ENCODE results near the gene DCTN3. TPM values are rescaled to one million over a fixed set of nuclear protein-coding genes. Genes with fewer than 3 reads are reported as not detected.
A peak's percentile ranks its signal among the peaks of the same experiment; 100 is the strongest.

Gene DCTN3
- total and polyA plus RNA-seq, 2 of the 4 experiments (the other 2 are of a cell fraction): 122 to 183 TPM

DNA sequence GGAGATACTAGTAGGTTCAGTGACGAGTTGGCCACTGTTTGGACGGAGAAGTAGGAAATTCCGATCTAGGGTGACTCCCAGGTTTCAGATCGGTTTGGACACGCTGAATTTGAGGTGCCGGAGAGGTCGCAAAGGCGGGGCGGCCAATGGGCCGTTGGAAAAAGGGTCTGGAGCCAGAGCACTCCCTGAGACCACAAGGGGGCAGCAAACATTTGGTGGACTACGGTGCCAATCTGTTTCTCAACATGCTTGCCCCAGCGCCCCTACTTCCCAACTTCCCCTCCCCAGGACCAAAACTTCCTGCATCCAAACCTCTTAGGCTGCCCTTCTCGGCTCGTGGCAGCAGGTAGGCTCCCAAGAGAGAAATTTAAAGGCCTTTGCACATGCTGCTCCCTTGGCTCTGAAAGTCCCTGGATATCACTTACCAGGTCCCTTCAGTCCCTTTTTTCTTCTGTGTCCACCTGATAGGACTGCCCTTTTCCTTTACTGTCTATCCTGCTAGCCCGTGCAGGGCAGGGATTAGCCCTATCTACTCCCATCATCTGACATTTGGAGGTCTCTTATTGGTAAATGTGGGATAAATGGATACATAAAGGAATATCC, 7.4 kb downstream of the DCTN3 start:
- no TSS peak for BruUV-seq (replicated peaks)
- intact Hi-C loops (cut with micrococcal nuclease): loop anchor here (1.0 kb wide), 2 partner anchors 21 to 89 kb away; no protein-coding TSS in a partner anchor
- TF ChIP-seq, protein P1, sequence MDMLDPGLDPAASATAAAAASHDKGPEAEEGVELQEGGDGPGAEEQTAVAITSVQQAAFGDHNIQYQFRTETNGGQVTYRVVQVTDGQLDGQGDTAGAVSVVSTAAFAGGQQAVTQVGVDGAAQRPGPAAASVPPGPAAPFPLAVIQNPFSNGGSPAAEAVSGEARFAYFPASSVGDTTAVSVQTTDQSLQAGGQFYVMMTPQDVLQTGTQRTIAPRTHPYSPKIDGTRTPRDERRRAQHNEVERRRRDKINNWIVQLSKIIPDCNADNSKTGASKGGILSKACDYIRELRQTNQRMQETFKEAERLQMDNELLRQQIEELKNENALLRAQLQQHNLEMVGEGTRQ (IDR thresholded peaks at IDR 0.05; ENCODE audit: low read depth, low read length): no peak
- TF ChIP-seq RAD21 (IDR thresholded peaks at IDR 0.05; ENCODE audit: low read length) (peak; percentile 56), MAFK (IDR thresholded peaks at IDR 0.05; ENCODE audit: low read depth, low read length) (no peak), CEBPB (IDR thresholded peaks at IDR 0.05; ENCODE audit: low read depth, low read length) (peak; percentile 66), POLR2A (IDR thresholded peaks at IDR 0.05; ENCODE audit: low read depth, low read length) (no peak), BHLHE40 (IDR thresholded peaks at IDR 0.05; ENCODE audit: low read depth, low read length) (no peak), RCOR1 (IDR thresholded peaks at IDR 0.05; ENCODE audit: insufficient replicate concordance, low read length) (no peak), NFE2L2 (IDR thresholded peaks at IDR 0.05; ENCODE audit: low read depth, low read length) (no peak), FOS (IDR thresholded peaks at IDR 0.05; ENCODE audit: low read depth, low read length) (no peak), SMC3 (IDR thresholded peaks at IDR 0.05; ENCODE audit: low read depth, low read length) (peak; percentile 74), MXI1 (IDR thresholded peaks at IDR 0.05; ENCODE audit: borderline replicate concordance, low read depth, low read length) (no peak), RFX5 (IDR thresholded peaks at IDR 0.05; ENCODE audit: low read depth, low read length) (no peak), CHD1 (IDR thresholded peaks at IDR 0.05; ENCODE audit: low read depth, low read length) (no peak)
- TF ChIP-seq, protein P2, sequence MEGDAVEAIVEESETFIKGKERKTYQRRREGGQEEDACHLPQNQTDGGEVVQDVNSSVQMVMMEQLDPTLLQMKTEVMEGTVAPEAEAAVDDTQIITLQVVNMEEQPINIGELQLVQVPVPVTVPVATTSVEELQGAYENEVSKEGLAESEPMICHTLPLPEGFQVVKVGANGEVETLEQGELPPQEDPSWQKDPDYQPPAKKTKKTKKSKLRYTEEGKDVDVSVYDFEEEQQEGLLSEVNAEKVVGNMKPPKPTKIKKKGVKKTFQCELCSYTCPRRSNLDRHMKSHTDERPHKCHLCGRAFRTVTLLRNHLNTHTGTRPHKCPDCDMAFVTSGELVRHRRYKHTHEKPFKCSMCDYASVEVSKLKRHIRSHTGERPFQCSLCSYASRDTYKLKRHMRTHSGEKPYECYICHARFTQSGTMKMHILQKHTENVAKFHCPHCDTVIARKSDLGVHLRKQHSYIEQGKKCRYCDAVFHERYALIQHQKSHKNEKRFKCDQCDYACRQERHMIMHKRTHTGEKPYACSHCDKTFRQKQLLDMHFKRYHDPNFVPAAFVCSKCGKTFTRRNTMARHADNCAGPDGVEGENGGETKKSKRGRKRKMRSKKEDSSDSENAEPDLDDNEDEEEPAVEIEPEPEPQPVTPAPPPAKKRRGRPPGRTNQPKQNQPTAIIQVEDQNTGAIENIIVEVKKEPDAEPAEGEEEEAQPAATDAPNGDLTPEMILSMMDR (conservative IDR thresholded peaks at IDR 0.05; ENCODE audit: low read depth, low read length): peak; percentile 86
- TF ChIP-seq, protein P3, sequence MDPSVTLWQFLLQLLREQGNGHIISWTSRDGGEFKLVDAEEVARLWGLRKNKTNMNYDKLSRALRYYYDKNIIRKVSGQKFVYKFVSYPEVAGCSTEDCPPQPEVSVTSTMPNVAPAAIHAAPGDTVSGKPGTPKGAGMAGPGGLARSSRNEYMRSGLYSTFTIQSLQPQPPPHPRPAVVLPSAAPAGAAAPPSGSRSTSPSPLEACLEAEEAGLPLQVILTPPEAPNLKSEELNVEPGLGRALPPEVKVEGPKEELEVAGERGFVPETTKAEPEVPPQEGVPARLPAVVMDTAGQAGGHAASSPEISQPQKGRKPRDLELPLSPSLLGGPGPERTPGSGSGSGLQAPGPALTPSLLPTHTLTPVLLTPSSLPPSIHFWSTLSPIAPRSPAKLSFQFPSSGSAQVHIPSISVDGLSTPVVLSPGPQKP (IDR thresholded peaks at IDR 0.05; ENCODE audit: borderline replicate concordance, low read depth, low read length): no peak

More for the DNA sequence above, 7.4 kb downstream of the DCTN3 start:
- Histone ChIP-seq H4K91ac (ENCODE audit: insufficient read depth, low read depth, low read length) (no peak overlapping the region), H3K9me1 (ENCODE audit: insufficient read depth, low read length) (peaks cover 12% of the 10 kb centered on the region), H4K5ac (ENCODE audit: low read depth, low read length) (no peak overlapping the region), H2AFZ (replicated peaks; ENCODE audit: low read length, poor library complexity) (peak overlapping the region; percentile 87), H3K79me1 (ENCODE audit: low read depth in 1 of 2, low read length in 2 of 2) (peaks cover 8 to 18% of the 10 kb centered on the region in 2 experiments), H3K27ac (ENCODE audit: insufficient read depth, low read length) (no peak overlapping the region), H3K18ac (ENCODE audit: low read depth, low read length) (no peak overlapping the region), H2BK15ac (ENCODE audit: low read depth, low read length) (no peak overlapping the region), H4K20me1 (ENCODE audit: insufficient read depth, low read length) (no peaks in the 10 kb centered on the region), H2BK120ac (ENCODE audit: low read depth, low read length) (no peak overlapping the region), H3K4ac (ENCODE audit: low read depth, low read length) (no peak overlapping the region), H4K8ac (ENCODE audit: low read depth in 2 of 2, low read length in 2 of 2) (peak overlapping the region in 1 of 2 experiments; percentile 78; a peak in 2 of 4 replicates), H3K36me3 (ENCODE audit: control insufficient read depth, insufficient read depth, low read length) (peaks cover 21% of the 10 kb centered on the region), H3K27me3 (ENCODE audit: control insufficient read depth, insufficient read depth, low read length) (no peaks in the 10 kb centered on the region), H3K4me1 (ENCODE audit: control insufficient read depth, insufficient read depth, low read length) (peaks cover 6% of the 10 kb centered on the region; the same call in 1 of the 2 replicates), H3K4me2 (ENCODE audit: low read depth, low read length) (peak overlapping the region; percentile 89), H2BK20ac (ENCODE audit: low read depth, low read length) (no peak overlapping the region), H3K4me3 (ENCODE audit: insufficient read depth, low read depth, low read length) (peak overlapping the region; percentile 69), H3K9me3 (ENCODE audit: control insufficient read depth, insufficient read depth, low read length) (no peaks in the 10 kb centered on the region), H3K56ac (ENCODE audit: extremely low read depth, insufficient read depth, low read length) (no peak overlapping the region), H3K14ac (replicated peaks; ENCODE audit: low read depth, low read length) (no peak overlapping the region), H2AK9ac (replicated peaks; ENCODE audit: low read depth, low read length, poor library complexity) (peak overlapping the region; percentile 71), H2BK5ac (ENCODE audit: low read depth, low read length, poor library complexity, severe bottlenecking) (no peak overlapping the region), H3K9ac (ENCODE audit: low read depth, low read length) (peak overlapping the region; percentile 65; the same call in 1 of the 2 replicates), H2AK5ac (ENCODE audit: low read depth, low read length) (no peak overlapping the region), H3K23ac (ENCODE audit: low read depth, low read length) (no peak overlapping the region)
- ChIA-PET CTCF (interaction anchor here (0.9 to 1.1 kb wide), 3 partner anchors 16 to 209 kb away, joined by 3 read pairs; no protein-coding TSS in a partner anchor), POLR2A (ENCODE audit: unreplicated experiment) (no interaction called here)
- WGBS, 2 experiments (ENCODE audit: extremely low coverage in 2 of 2, insufficient read length in 1 of 2): 2% methylated on average over 10 of the region's 15 CpGs; no CpG with 5 or more reads in 1 of the 2 experiments
- peak; percentile 67 for DNase-seq
- in situ Hi-C loops (cut with MboI; ENCODE audit: low sequenced_read_pairs) (no loop called here), dilution Hi-C loops (cut with HindIII; ENCODE audit: low sequenced_read_pairs, unreplicated experiment) (no loop called here)
- peak; percentile 48 for ATAC-seq (ENCODE audit: low read depth)

Data from IMR-90 (cell line).